ENCODE data around the gene SMYD3.
"Not testable (repeated sequence)": the region's sequence is repeated elsewhere in the genome, so short reads cannot be mapped to it uniquely, and the experiment has no call there.

SMYD3 gene

GRCh38 chr1:246051909-246052518 is 455.1 kb downstream of the SMYD3 start:
- no peak for DNase-seq

GRCh38 chr1:246048693-246049092 is 458.4 kb downstream of the SMYD3 start:
- no peak for DNase-seq

- no peak for DNase-seq
These were observed 463.5 kb downstream of the SMYD3 start for GRCh38 chr1:246043556-246043955.

GRCh38 chr1:246041360-246041759 is 465.7 kb downstream of the SMYD3 start:
- DNase-seq: no peak

GRCh38 chr1:246040200-246040890 is 466.7 kb downstream of the SMYD3 start:
- DNase-seq: no peak

GRCh38 chr1:246039584-246039983 is 467.5 kb downstream of the SMYD3 start:
- no peak for DNase-seq

- DNase-seq: no peak
These were observed 469.2 kb downstream of the SMYD3 start for GRCh38 chr1:246037832-246038231.

- no peak for DNase-seq
These were observed 470.9 kb downstream of the SMYD3 start for GRCh38 chr1:246036175-246036574.

- no peak for DNase-seq
These were observed 472.0 kb downstream of the SMYD3 start for GRCh38 chr1:246035060-246035541.

- DNase-seq: no peak
These were observed 472.4 kb downstream of the SMYD3 start for GRCh38 chr1:246034630-246035029.

GRCh38 chr1:246032984-246033383 is 474.1 kb downstream of the SMYD3 start:
- peak; percentile 15 for DNase-seq

GRCh38 chr1:246032031-246032551 is 475.0 kb downstream of the SMYD3 start:
- DNase-seq: no peak

GRCh38 chr1:246029616-246030015 is 477.5 kb downstream of the SMYD3 start:
- DNase-seq: no peak

- DNase-seq: not testable (repeated sequence)
These were observed 483.0 kb downstream of the SMYD3 start for GRCh38 chr1:246024118-246024517.

- no peak for DNase-seq
These were observed 486.7 kb downstream of the SMYD3 start for GRCh38 chr1:246020211-246020954.

GRCh38 chr1:246018146-246018545 is 488.9 kb downstream of the SMYD3 start:
- no peak for DNase-seq

GRCh38 chr1:246012341-246012740 is 494.7 kb downstream of the SMYD3 start:
- DNase-seq: peak; percentile 29

GRCh38 chr1:246010386-246010785 is 496.7 kb downstream of the SMYD3 start:
- no peak for DNase-seq

GRCh38 chr1:246008363-246008831 is 498.7 kb downstream of the SMYD3 start:
- no peak for DNase-seq

GRCh38 chr1:246005067-246005466 is 502.0 kb downstream of the SMYD3 start:
- peak; percentile 98 for DNase-seq

GRCh38 chr1:246004301-246004700 is 502.8 kb downstream of the SMYD3 start:
- no peak for DNase-seq

GRCh38 chr1:246003442-246003730 is 503.7 kb downstream of the SMYD3 start:
- DNase-seq: no peak

GRCh38 chr1:246002725-246003441 is 504.2 kb downstream of the SMYD3 start:
- peak; percentile 69 for DNase-seq

All from HCEC 1CT (cell line).